Measurements from ENCODE around the gene IFITM1. TPM values are rescaled to one million over a fixed set of nuclear protein-coding genes. Genes with fewer than 3 reads are reported as not detected.

IFITM1 gene
- total RNA-seq, 1 experiment from 2014 or later: 3.2 TPM

DNA sequence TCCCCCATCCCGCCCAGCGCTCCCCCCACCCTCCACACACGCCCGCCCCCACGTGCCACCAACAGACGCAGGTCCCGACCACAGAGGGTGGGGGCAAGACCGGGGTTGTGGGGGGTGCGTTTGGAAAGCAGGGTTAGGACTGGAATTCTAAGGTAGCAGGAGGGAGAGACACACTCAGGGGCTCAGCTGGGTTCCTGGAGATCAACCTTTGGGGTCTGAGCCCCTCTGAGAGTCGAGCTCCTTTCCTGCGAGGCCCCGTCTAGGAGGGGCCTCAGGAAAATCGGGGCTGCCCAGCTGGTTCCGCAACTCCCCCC is 24.5 kb upstream of the IFITM1 start:
- no TSS peak for BruUV-seq (replicated peaks)
- H3K36me3 Mint-ChIP-seq (ENCODE audit: insufficient read depth, unreplicated experiment): peaks cover 27% of the 10 kb centered on the region
- ChIA-PET POLR2A (interaction anchor here (0.7 kb wide), 1 partner anchor 82 kb away, joined by 3 read pairs; the partner anchor contains the start of genes BET1L and RIC8A), CTCF (interaction anchor here (0.9 kb wide), 1 partner anchor 159 kb away, joined by 3 read pairs; no protein-coding TSS in a partner anchor)
- Histone ChIP-seq H3K9me3 (no peaks in the 10 kb centered on the region), H3K4me3 (ENCODE audit: low read depth, low read length) (peak overlapping the region; percentile 51), H3K36me3 (ENCODE audit: control insufficient read depth, insufficient read depth, low read length) (no peaks in the 10 kb centered on the region), H3K4me1 (peaks cover 7% of the 10 kb centered on the region), H3K27me3 (replicated peaks; ENCODE audit: control insufficient read depth, insufficient read depth, low read length) (no peaks in the 10 kb centered on the region)
- peak overlapping the region; percentile 59 for H3K4me3 Mint-ChIP-seq (ENCODE audit: unreplicated experiment)
- no peaks in the 10 kb centered on the region for H3K27me3 Mint-ChIP-seq (ENCODE audit: insufficient read depth, unreplicated experiment)
- peaks cover 7% of the 10 kb centered on the region for H3K4me1 Mint-ChIP-seq (ENCODE audit: low read depth, unreplicated experiment)
- peak overlapping the region; percentile 16 for H3K27ac Mint-ChIP-seq (ENCODE audit: unreplicated experiment)
- no peaks in the 10 kb centered on the region for H3K9me3 Mint-ChIP-seq (ENCODE audit: unreplicated experiment)
- TF ChIP-seq, protein P1, sequence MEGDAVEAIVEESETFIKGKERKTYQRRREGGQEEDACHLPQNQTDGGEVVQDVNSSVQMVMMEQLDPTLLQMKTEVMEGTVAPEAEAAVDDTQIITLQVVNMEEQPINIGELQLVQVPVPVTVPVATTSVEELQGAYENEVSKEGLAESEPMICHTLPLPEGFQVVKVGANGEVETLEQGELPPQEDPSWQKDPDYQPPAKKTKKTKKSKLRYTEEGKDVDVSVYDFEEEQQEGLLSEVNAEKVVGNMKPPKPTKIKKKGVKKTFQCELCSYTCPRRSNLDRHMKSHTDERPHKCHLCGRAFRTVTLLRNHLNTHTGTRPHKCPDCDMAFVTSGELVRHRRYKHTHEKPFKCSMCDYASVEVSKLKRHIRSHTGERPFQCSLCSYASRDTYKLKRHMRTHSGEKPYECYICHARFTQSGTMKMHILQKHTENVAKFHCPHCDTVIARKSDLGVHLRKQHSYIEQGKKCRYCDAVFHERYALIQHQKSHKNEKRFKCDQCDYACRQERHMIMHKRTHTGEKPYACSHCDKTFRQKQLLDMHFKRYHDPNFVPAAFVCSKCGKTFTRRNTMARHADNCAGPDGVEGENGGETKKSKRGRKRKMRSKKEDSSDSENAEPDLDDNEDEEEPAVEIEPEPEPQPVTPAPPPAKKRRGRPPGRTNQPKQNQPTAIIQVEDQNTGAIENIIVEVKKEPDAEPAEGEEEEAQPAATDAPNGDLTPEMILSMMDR (IDR thresholded peaks at IDR 0.05; ENCODE audit: insufficient read depth in 1 of 2, low read depth in 1 of 2, low read length in 1 of 2, severe bottlenecking in 1 of 2, unreplicated experiment in 1 of 2): no peak
- DNase-seq: peak in 1 of 2 experiments; percentile 36
- intact Hi-C loops (cut with micrococcal nuclease; ENCODE audit: unreplicated experiment): no loop called here

DNA sequence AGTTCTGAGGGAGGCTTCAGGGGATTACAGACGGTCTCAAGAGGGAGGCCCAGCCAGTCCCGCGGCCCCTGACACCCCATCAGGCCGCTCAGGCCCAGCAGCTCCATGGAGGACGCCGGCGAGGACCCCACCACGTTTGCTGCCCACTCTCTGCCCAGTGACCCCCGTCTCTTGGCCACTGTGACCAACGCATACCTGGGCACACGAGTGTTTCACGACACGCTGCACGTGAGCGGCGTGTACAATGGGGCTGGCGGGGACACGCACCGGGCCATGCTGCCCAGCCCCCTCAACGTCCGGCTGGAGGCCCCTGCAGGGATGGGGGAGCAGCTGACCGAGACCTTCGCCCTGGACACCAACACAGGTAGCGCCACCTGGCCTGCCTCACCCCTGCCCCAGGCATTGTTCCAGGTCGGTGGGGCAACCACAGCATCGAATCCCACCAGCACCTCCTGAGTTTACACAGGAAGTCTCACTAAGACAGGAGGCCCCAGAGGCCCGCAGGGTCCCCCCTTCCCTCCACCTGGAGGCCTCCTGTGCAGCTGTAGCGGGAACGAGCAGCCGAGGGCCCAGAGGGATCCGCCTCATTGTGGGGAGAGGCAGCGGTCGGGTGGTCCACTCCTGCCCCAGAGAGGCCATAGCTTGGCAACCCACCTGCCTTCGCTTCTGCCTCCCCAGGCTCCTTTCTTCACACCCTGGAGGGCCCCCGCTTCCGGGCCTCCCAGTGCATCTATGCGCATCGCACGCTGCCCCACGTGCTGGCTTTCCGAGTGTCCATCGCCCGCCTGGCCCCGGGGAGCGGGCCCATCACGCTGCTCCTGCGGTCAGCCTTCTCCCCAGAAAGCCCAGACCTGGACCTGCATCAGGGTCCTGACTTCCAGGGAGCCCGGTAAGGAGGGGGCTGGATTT is 23.9 kb upstream of the IFITM1 start:
- Mint-ChIP-seq H3K27me3 (ENCODE audit: insufficient read depth, unreplicated experiment) (no peaks in the 10 kb centered on the region), H3K4me1 (ENCODE audit: low read depth, unreplicated experiment) (peaks cover 7% of the 10 kb centered on the region), H3K36me3 (ENCODE audit: insufficient read depth, unreplicated experiment) (peaks cover 27% of the 10 kb centered on the region), H3K9me3 (ENCODE audit: unreplicated experiment) (no peaks in the 10 kb centered on the region), H3K4me3 (ENCODE audit: unreplicated experiment) (peak overlapping the region; percentile 59), H3K27ac (ENCODE audit: unreplicated experiment) (peak overlapping the region; percentile 16)
- intact Hi-C loops (cut with micrococcal nuclease; ENCODE audit: unreplicated experiment): no loop called here
- Histone ChIP-seq H3K4me1 (peaks cover 7% of the 10 kb centered on the region), H3K4me3 (ENCODE audit: low read depth, low read length) (peak overlapping the region; percentile 51), H3K27me3 (replicated peaks; ENCODE audit: control insufficient read depth, insufficient read depth, low read length) (no peaks in the 10 kb centered on the region), H3K9me3 (no peaks in the 10 kb centered on the region), H3K36me3 (ENCODE audit: control insufficient read depth, insufficient read depth, low read length) (no peaks in the 10 kb centered on the region)
- TF ChIP-seq, protein P1 (IDR thresholded peaks at IDR 0.05; ENCODE audit: insufficient read depth in 1 of 2, low read depth in 1 of 2, low read length in 1 of 2, severe bottlenecking in 1 of 2, unreplicated experiment in 1 of 2): no peak
- BruUV-seq (replicated peaks): TSS peak; percentile 17
- ChIA-PET POLR2A (interaction anchor here (0.7 kb wide), 1 partner anchor 83 kb away, joined by 3 read pairs; the partner anchor contains the start of genes BET1L and RIC8A), CTCF (interaction anchor here (0.9 kb wide), 1 partner anchor 159 kb away, joined by 3 read pairs; no protein-coding TSS in a partner anchor)
- peak in 1 of 2 experiments; percentile 42 for DNase-seq

DNA sequence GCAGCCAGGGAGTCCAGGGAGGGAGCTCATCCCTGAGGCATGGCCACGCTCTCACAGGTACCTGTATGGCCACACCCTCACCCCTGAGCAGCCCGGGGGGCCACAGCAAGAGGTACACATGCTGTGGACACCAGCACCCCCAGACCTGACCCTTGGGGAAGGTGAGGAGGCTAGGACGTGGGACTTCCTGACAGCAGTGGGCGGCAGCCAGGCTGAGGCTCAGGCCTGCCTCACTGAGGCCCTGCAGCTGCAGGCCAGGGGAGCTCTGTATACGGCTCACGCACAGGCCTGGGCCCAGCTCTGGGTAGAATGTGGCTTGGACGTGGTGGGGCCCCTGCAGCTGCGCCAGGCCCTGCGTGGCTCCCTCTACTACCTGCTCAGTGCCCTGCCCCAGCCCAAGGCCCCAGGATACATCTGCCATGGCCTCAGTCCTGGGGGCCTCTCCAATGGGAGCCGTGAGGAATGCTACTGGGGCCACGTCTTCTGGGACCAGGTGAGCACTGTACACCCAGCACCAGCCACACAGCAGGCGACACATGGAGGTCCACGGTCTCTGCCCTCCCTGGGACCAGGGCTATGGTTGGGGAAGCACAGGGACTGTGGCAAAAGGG is 23.1 kb upstream of the IFITM1 start:
- CTCF ChIA-PET: no interaction called here
- H3K27ac Mint-ChIP-seq (ENCODE audit: unreplicated experiment): no peak overlapping the region

More for the DNA sequence above, 23.1 kb upstream of the IFITM1 start:
- no TSS peak for BruUV-seq (replicated peaks)
- Histone ChIP-seq H3K4me3 (ENCODE audit: low read depth, low read length) (no peak overlapping the region), H3K27me3 (replicated peaks; ENCODE audit: control insufficient read depth, insufficient read depth, low read length) (no peaks in the 10 kb centered on the region), H3K4me1 (peaks cover 7% of the 10 kb centered on the region), H3K36me3 (ENCODE audit: control insufficient read depth, insufficient read depth, low read length) (no peaks in the 10 kb centered on the region), H3K9me3 (no peaks in the 10 kb centered on the region)
- DNase-seq: peak in 1 of 2 experiments; percentile 34
- H3K27me3 Mint-ChIP-seq (ENCODE audit: insufficient read depth, unreplicated experiment): no peaks in the 10 kb centered on the region
- peak overlapping the region; percentile 59 for H3K4me3 Mint-ChIP-seq (ENCODE audit: unreplicated experiment)
- POLR2A ChIA-PET: no interaction called here
- intact Hi-C loops (cut with micrococcal nuclease; ENCODE audit: unreplicated experiment): no loop called here
- no peaks in the 10 kb centered on the region for H3K9me3 Mint-ChIP-seq (ENCODE audit: unreplicated experiment)
- peaks cover 27% of the 10 kb centered on the region for H3K36me3 Mint-ChIP-seq (ENCODE audit: insufficient read depth, unreplicated experiment)
- TF ChIP-seq, protein P1 (IDR thresholded peaks at IDR 0.05; ENCODE audit: insufficient read depth in 1 of 2, low read depth in 1 of 2, low read length in 1 of 2, severe bottlenecking in 1 of 2, unreplicated experiment in 1 of 2): no peak
- peaks cover 7% of the 10 kb centered on the region for H3K4me1 Mint-ChIP-seq (ENCODE audit: low read depth, unreplicated experiment)

All from Caco-2 (cell line).